Kidney epithelial cell (primary cell): ENCODE results near the gene GBGT1. TPM values are rescaled to one million over a fixed set of nuclear protein-coding genes. Genes with fewer than 3 reads are reported as not detected.
"Not testable (repeated sequence)": the region's sequence is repeated elsewhere in the genome, so short reads cannot be mapped to it uniquely, and the experiment has no call there.

Experiments used
- DNase-seq: peaks from one replicate; pipeline ENCODE4 v3.0.0-alpha.2; 2010; ENCODE audit warnings: low read depth
- H3K27me3 ChIP-seq: 2 replicates; pipeline ENCODE4 v1.6.0; 2011; ENCODE audit warnings: low read length; ENCODE audit not compliant: control insufficient read depth, insufficient read depth
- H3K36me3 ChIP-seq: 2 replicates; pipeline ENCODE4 v1.5.1; 2011; ENCODE audit warnings: low read length; ENCODE audit not compliant: control insufficient read depth, insufficient read depth
- H3K4me3 ChIP-seq: 2 replicates; pipeline ENCODE4 v1.5.1; 2011; ENCODE audit warnings: low read depth, mild to moderate bottlenecking, control low read depth, low read length
- total RNA-seq: library from RNA; depleted of rRNA; stranded (reverse); fragments of >200 nt; gene quantifications from 2 replicates; pipeline ENCODE4 v1.2.3, GENCODE V29; 2015
- TF ChIP-seq, protein P1 (sequence below): IDR thresholded peaks from 2 replicates; pipeline ENCODE4 v1.5.1; 2011; ENCODE audit warnings: mild to moderate bottlenecking, moderate library complexity, low read length, control low read depth, inconsistent platforms; ENCODE audit not compliant: insufficient read depth, poor library complexity, severe bottlenecking

Gene GBGT1
- total RNA-seq: 8.8 and 12.4 TPM in 2 replicates

DNA sequence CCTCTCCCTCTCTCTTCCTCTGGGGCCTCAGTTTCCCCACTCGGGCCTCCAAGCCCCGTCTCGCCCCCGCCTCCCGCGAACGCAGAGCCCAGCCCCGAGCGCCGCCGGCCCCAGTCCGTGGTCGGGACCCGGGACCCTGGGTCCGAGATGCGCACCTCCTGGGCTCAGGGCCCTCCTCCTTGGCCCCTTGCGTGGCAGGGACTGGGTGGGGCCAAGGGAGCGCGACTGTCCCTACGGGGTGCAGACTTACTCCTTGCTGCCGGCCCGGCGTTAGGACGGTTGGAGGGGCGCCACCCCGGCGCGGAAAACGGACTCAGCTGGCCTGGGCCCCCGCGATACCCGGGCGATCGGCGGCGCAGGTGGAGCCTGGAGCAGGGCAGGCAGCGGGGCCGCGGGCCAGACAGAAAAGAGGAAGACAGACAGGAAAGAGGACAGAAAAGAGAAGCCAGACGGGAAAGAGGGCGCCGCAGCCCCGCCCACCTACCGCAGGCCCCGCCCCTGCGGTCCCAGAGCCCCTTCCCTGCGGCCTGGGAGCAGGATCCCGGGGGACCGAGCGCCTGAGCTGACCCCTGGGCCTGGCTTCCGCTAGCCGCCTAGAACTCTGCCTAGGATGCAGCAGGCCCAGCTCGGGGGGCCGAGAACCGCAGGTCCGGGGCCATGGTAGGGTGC, at the start of gene GBGT1:
GBGT1 (minus strand) TSS at position 411 of the 669 bp plus-strand sequence. CDS start 1,502 bp downstream, outside the sequence.
- TF ChIP-seq, protein P1, sequence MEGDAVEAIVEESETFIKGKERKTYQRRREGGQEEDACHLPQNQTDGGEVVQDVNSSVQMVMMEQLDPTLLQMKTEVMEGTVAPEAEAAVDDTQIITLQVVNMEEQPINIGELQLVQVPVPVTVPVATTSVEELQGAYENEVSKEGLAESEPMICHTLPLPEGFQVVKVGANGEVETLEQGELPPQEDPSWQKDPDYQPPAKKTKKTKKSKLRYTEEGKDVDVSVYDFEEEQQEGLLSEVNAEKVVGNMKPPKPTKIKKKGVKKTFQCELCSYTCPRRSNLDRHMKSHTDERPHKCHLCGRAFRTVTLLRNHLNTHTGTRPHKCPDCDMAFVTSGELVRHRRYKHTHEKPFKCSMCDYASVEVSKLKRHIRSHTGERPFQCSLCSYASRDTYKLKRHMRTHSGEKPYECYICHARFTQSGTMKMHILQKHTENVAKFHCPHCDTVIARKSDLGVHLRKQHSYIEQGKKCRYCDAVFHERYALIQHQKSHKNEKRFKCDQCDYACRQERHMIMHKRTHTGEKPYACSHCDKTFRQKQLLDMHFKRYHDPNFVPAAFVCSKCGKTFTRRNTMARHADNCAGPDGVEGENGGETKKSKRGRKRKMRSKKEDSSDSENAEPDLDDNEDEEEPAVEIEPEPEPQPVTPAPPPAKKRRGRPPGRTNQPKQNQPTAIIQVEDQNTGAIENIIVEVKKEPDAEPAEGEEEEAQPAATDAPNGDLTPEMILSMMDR: no peak
- DNase-seq: no peak
- Histone ChIP-seq H3K27me3 (peaks cover 4% of the 10 kb centered on the region), H3K36me3 (no peaks in the 10 kb centered on the region), H3K4me3 (peak within 1 kb of the TSS; percentile 53)

DNA sequence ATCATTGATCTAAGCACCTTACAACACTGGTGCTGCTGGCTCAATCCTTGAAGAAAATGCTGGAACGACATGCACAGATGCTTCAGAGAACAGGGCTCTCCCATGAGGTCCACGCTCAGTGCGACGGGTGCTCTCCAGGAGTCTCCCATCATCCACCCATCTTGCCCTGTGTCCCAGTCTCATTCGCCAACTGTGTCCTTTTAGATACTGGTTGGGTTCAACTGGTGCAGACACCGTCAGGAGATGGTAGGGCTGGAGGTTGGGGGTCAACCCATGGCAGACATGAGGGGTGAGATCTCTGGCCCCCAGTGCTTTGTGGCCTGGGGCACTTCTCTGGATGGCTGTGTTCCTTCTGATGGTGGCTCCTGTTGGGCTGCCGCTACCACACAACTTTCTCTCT, 46.9 kb upstream of the GBGT1 start:
- no peak for DNase-seq

DNA sequence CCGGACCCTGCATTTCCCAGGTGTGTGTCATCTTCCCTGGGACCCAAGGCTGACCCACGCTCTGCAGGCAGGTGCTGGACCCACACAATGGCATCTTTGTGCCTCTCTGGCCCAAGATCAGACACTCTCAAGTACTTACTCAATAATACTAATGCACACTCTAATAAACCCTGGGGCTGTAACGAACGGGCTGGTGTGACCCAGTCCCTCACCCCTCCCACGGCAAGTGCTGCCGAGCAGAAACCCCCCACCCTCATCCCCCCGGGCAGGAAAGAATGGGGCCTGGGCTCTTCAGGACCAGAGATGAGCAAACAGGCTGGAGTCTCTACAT, 46.5 kb upstream of the GBGT1 start:
- Histone ChIP-seq H3K36me3 (no peaks in the 10 kb centered on the region), H3K4me3 (no peak overlapping the region), H3K27me3 (peaks cover 4% of the 10 kb centered on the region)
- TF ChIP-seq, protein P1: no peak
- DNase-seq: no peak

More for the DNA sequence above, 46.9 kb upstream of the GBGT1 start:
- peaks cover 4% of the 10 kb centered on the region for H3K27me3 ChIP-seq
- H3K4me3 ChIP-seq: no peak overlapping the region
- H3K36me3 ChIP-seq: no peaks in the 10 kb centered on the region
- TF ChIP-seq, protein P1: no peak

DNA sequence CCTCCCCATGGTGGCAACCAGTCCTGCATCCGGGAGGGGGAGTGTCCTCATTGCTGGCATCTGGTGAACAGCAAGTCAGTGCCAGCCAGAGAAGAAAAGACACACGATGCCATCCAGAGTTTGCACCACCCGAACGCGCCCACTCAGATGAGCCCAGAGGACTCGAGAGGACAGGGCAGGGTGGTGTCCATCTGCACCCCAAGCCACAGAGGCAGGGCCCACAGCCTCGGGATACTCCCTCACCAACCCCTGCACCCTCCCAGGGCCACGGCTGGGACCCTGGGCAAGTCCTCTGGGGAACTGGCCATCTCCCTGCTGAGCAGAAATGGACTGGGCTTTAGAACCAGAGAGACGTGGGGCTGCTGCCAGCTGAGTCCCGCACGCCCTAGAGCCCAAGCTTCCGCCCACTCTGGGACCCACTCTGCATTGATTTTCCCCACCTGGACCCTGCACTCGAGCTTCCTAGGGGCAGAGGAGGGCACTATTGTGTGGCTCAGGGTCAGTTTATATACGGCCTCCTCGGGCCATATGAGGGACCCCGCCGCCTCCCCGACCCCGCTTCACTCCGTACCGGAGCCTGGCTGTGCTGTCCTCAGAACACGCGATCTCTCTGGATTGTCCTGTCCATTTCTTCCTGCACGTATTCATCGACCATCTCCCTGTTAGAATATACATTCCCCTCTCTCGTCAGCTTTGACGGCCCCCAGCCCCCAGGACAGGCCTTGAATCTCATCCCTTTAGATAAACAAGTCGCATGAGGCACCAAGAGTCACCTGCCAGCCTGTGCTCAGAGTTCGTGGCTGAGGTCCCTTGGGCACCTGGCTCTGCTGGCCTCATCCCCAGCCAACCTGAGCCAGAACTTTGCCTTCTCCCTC, 45.9 kb upstream of the GBGT1 start:
- not testable (repeated sequence) for H3K36me3 ChIP-seq, H3K4me3 ChIP-seq, DNase-seq, H3K27me3 ChIP-seq

DNA sequence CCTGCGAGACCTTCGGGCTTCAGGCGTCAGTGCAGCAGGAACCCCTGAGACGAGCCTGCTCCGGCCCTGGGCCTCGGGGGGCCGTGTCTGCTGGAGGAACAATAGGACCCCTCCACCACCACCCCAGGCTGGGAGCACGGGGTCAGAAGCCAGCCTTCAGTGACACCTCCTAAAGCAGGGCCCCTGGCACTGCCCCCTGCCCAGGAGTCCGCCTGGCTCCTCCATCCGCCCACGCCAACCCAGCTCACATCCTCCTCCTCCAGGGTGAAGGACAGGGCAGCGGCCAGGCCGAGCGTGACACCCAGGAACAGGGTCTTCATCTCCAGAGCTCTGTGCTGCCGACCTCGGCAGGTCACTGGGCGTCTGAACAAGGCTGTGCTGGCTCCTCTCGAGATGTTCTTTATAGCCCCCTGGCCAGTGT, 45.2 kb upstream of the GBGT1 start, which contains the start of gene OBP2B:
OBP2B (minus strand) TSS at position 371 of the 421 bp plus-strand sequence; CDS start at position 320, 51 bp downstream.
- not testable (repeated sequence) for H3K4me3 ChIP-seq, DNase-seq, H3K36me3 ChIP-seq, H3K27me3 ChIP-seq

DNA sequence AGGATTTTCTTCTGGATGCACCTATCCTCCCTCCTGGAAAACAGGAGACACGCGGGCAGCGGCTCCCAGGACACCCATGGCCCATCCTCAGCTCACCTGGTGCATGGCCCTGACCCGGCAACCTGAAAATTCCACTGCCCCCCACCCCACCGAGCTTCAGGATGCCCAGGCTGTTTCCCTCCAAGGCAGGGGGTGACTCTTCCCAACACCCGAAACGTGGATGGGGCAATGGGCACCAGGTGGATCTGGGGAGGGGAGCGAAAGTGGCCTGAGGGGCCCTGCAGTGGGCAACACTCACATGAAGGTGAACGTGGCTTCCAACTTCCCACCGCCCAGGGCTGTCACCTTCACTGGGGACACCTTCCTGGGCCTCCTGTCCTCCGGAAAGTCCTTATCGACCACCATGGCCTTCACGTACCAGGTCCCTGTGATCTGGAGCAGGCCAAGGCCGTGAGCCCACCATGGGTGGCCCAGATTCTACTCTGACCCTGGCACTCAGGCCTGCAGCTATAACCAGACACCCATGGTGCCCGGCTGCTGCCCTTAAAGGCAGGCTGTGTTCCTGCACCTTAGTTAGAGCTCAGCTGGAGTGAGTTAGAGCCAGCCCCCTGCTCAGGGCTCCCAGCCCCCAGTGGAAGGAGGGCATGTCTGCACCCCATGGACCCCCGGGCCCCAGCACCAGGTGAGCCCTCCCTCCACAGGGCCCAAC, 44.6 kb upstream of the GBGT1 start:
- H3K27me3 ChIP-seq, H3K4me3 ChIP-seq, H3K36me3 ChIP-seq, DNase-seq: not testable (repeated sequence)

DNA sequence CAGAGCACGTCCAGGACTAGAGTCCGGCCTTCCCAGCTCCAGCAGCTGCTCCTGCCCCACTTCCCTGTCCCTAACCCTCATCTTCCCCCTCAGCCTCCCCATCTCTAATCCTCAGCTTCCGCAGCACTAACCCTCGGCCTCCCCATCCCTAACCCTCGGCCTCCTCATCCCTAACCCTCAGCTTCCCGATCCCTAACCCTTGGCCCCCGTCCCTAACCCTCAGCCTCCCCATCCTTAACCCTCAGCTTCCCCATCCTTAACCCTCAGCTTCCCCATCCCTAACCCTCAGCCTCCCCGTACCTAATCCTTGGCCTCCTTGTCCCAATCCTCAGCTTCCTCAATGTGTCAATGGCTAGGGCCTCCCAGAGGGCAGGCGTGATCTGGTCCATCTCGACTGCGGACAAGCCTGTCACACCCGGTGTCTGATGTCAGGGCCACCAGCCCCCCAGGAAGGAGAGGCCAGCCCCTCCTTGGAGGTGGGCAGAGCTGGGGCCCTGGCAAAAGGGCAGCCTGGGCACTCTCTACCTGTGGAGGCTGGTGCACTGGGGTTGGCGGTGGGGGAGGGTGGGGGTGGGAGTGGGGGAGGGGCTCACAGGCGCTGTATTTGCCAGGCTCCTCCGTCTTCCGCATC, 43.9 kb upstream of the GBGT1 start:
- DNase-seq: no peak
- TF ChIP-seq, protein P1: no peak
- H3K36me3 ChIP-seq: no peaks in the 10 kb centered on the region
- H3K27me3 ChIP-seq: peaks cover 4% of the 10 kb centered on the region
- H3K4me3 ChIP-seq: no peak overlapping the region
